Stomach (tissue), 4 donors: Measurements from ENCODE around the gene EEF1A2.

ENCODE experiments used
- EP300 ChIP-seq: sonication (generic); formaldehyde crosslinking; IDR thresholded peaks from one replicate; pipeline ENCODE4 v1.6.1; 2017; ENCODE audit warnings: antibody characterized with exemption
- POLR2AphosphoS5 ChIP-seq, 3 donors: sonication (generic); formaldehyde crosslinking; IDR thresholded peaks; one replicate each; pipeline ENCODE4 v1.6.1; 2016; ENCODE audit warnings: antibody characterized with exemption in 3 of 3
- TF ChIP-seq, protein P1 (sequence below), 7 experiments: fragments of 450-650 bp in 4 of 7; fragments of 200-600 bp in 3 of 7; sonication (generic) in 3 of 7; IDR thresholded peaks; one replicate each; pipeline ENCODE4 v1.5.1; 2016 to 2019; ENCODE audit warnings: antibody characterized with exemption in 7 of 7, control low read depth in 2 of 7, mild to moderate bottlenecking in 1 of 7

DNA sequence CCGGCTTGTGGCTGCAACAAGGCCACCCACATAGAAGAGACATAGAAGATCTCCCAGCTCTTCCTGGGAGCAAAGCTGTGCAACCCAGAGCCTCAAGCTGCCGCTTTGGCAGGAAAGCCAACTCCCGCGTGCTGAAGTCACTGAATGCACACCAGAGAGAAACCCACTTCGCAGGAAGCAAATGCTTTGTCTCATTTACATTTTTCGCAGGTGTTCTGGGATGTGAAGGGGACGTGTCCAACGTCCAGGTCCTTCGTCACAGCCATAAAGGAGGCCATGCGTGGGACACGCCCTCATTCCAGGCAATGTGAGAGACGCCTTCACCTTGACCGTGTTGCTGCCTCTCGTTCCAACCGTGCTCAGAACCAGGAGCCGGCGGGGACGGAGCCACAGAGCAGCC is 50.9 kb downstream of the EEF1A2 start:
- TF ChIP-seq, protein P1, sequence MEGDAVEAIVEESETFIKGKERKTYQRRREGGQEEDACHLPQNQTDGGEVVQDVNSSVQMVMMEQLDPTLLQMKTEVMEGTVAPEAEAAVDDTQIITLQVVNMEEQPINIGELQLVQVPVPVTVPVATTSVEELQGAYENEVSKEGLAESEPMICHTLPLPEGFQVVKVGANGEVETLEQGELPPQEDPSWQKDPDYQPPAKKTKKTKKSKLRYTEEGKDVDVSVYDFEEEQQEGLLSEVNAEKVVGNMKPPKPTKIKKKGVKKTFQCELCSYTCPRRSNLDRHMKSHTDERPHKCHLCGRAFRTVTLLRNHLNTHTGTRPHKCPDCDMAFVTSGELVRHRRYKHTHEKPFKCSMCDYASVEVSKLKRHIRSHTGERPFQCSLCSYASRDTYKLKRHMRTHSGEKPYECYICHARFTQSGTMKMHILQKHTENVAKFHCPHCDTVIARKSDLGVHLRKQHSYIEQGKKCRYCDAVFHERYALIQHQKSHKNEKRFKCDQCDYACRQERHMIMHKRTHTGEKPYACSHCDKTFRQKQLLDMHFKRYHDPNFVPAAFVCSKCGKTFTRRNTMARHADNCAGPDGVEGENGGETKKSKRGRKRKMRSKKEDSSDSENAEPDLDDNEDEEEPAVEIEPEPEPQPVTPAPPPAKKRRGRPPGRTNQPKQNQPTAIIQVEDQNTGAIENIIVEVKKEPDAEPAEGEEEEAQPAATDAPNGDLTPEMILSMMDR (IDR thresholded peaks at IDR 0.05): no peak
- TF ChIP-seq EP300 (no peak), POLR2AphosphoS5 (IDR thresholded peaks at IDR 0.05) (no peak)
